Keratinocyte (primary cell): ENCODE measurements around the gene SORBS1.

Experiments
- EZH2 ChIP-seq: IDR thresholded peaks from one replicate; pipeline ENCODE4 v1.6.1; 2012; ENCODE audit warnings: inconsistent platforms, mild to moderate bottlenecking, low read length, moderate library complexity
- TF ChIP-seq, protein P1 (sequence below), 3 experiments: IDR thresholded peaks in 1 of 3; conservative IDR thresholded peaks in 1 of 3; optimal IDR thresholded peaks in 1 of 3; 2 replicates in 2 of 3; 3 replicates in 1 of 3; pipeline versions ENCODE3 to v1.5.1; 2011; ENCODE audit warnings: low read length in 3 of 3, mild to moderate bottlenecking in 3 of 3, moderate library complexity in 2 of 3, control low read depth in 1 of 3, inconsistent platforms in 1 of 3; ENCODE audit not compliant: insufficient read depth in 2 of 3; ENCODE audit errors: extremely low read depth in 1 of 3

DNA sequence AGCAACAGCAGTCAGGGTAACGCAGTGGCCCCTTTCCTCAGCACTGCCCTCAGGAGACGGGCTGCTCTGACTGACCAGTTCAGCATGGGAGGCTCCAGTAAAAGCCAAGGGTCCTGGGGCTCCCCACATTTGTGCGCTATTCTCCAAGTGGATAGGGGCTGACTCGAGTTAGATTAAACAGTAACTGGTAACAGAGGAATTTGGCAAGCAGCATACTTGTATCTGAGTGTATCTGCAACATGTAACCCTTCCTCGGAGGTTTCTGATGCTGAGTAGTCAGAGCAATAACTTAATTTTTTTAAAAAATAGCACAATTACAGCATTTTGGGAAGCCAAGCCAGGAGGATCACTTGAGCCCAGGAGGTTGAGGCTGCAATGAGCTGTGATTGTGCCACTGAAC, 22.8 kb downstream of the SORBS1 start:
- TF ChIP-seq, protein P1, sequence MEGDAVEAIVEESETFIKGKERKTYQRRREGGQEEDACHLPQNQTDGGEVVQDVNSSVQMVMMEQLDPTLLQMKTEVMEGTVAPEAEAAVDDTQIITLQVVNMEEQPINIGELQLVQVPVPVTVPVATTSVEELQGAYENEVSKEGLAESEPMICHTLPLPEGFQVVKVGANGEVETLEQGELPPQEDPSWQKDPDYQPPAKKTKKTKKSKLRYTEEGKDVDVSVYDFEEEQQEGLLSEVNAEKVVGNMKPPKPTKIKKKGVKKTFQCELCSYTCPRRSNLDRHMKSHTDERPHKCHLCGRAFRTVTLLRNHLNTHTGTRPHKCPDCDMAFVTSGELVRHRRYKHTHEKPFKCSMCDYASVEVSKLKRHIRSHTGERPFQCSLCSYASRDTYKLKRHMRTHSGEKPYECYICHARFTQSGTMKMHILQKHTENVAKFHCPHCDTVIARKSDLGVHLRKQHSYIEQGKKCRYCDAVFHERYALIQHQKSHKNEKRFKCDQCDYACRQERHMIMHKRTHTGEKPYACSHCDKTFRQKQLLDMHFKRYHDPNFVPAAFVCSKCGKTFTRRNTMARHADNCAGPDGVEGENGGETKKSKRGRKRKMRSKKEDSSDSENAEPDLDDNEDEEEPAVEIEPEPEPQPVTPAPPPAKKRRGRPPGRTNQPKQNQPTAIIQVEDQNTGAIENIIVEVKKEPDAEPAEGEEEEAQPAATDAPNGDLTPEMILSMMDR (optimal IDR thresholded peaks at IDR 0.05 in 1 of 3, IDR thresholded peaks at IDR 0.05 in 1 of 3, conservative IDR thresholded peaks at IDR 0.05 in 1 of 3; ENCODE audit: extremely low read depth in 1 of 3, insufficient read depth in 2 of 3, low read length in 3 of 3), result no peak
- no peak for TF ChIP-seq EZH2
